GM12878 (cell line): ENCODE measurements around the gene COL4A4. TPM values are rescaled to one million over a fixed set of nuclear protein-coding genes. Genes with fewer than 3 reads are reported as not detected.

ENCODE experiments used
- ATAC-seq: fragments of 200-7000 bp; cut with Tn5 transposase; 3 replicates; pipeline ENCODE4 v1.9.1; 2020; ENCODE audit warnings: mild to moderate bottlenecking, moderate library complexity
- BruUV-seq: library from RNA; stranded (reverse); fragments of 400-500 nt; replicated peaks from 2 replicates; lab custom pipeline; 2021; lab: Mats Ljungman, UMichigan
- CTCF ChIA-PET: fragments of 300-600 bp; sonication (Branson Sonifier 250); formaldehyde crosslinking; extraction: SDS; loops from one replicate; lab custom pipeline; 2021; ENCODE audit warnings: inconsistent platforms; lab: Yijun Ruan, JAX
- POLR2A ChIA-PET: fragments of 350-600 bp; formaldehyde crosslinking; extraction: SDS; loops from one replicate; lab custom pipeline; 2021; ENCODE audit warnings: inconsistent platforms; lab: Charles Lee
- RAD21 ChIA-PET: fragments of 300-600 bp; sonication (Branson Sonifier 250); formaldehyde crosslinking; loops from one replicate; lab custom pipeline; 2023; ENCODE audit warnings: antibody characterized with exemption; ENCODE audit not compliant: unreplicated experiment; lab: Charles Lee
- SMC1A ChIA-PET: fragments of 300-600 bp; sonication (Branson Sonifier 250); formaldehyde crosslinking; loops from one replicate; lab custom pipeline; 2023; ENCODE audit not compliant: unreplicated experiment, uncharacterized antibody; lab: Charles Lee
- DNase-seq: peaks from one replicate; pipeline ENCODE4 v3.0.0-alpha.2; 2011; ENCODE audit warnings: low read depth, low spot score
- FAIRE-seq: peaks from 3 replicates; lab custom pipeline; 2011; peaks lifted over from hg19 to GRCh38; lab: Jason Lieb, UNC
- H2AFZ ChIP-seq: 2 replicates; pipeline ENCODE4 v1.6.0; 2011; ENCODE audit warnings: low read depth, low read length, control low read depth; ENCODE audit not compliant: control insufficient read depth
- H3K27ac ChIP-seq: 2 replicates; pipeline ENCODE4 v1.5.1; 2011; ENCODE audit warnings: control low read depth; ENCODE audit not compliant: control insufficient read depth, insufficient read depth
- H3K27me3 ChIP-seq, 2 experiments: replicated peaks in 1 of 2; 2 replicates each; pipeline versions ENCODE4 v1.6.0 to v1.6.1; 2011; ENCODE audit warnings: low read length in 1 of 2; ENCODE audit not compliant: control insufficient read depth in 2 of 2, insufficient read depth in 2 of 2
- H3K36me3 ChIP-seq, 2 experiments: 2 replicates each; pipeline ENCODE4 v1.5.1; 2011; ENCODE audit warnings: low read length in 1 of 2; ENCODE audit not compliant: control insufficient read depth in 2 of 2, insufficient read depth in 2 of 2
- H3K4me1 ChIP-seq: 2 replicates; pipeline ENCODE4 v1.6.1; 2011; ENCODE audit warnings: mild to moderate bottlenecking, low read length, moderate library complexity, mixed read lengths; ENCODE audit not compliant: control insufficient read depth, insufficient read depth
- H3K4me2 ChIP-seq: 2 replicates; pipeline ENCODE4 v1.6.0; 2011; ENCODE audit warnings: control low read depth; ENCODE audit not compliant: control insufficient read depth, insufficient read depth
- H3K4me3 ChIP-seq: fragments of 200-600 bp; sonication (generic); 2 replicates; pipeline ENCODE4 v1.5.1; 2016
- H3K79me2 ChIP-seq: 2 replicates; pipeline ENCODE4 v1.6.0; 2011; ENCODE audit warnings: low read length; ENCODE audit not compliant: control insufficient read depth, insufficient read depth
- H3K9ac ChIP-seq: 2 replicates; pipeline ENCODE4 v1.8.0; 2011; ENCODE audit warnings: low read length, control low read depth, mixed read lengths; ENCODE audit not compliant: control insufficient read depth, insufficient read depth
- H3K9me3 ChIP-seq: replicated peaks from 3 replicates; pipeline ENCODE4 v1.5.1; 2011; ENCODE audit warnings: mild to moderate bottlenecking, low read length; ENCODE audit not compliant: control insufficient read depth, insufficient read depth
- H4K20me1 ChIP-seq: 2 replicates; pipeline ENCODE4 v1.6.0; 2011; ENCODE audit not compliant: control insufficient read depth, insufficient read depth
- ATF3 ChIP-seq: IDR thresholded peaks from 2 replicates; pipeline ENCODE4 v1.6.1; 2011; ENCODE audit warnings: low read depth, mild to moderate bottlenecking, low read length, moderate library complexity, borderline replicate concordance; ENCODE audit errors: extremely low read depth
- CBX5 ChIP-seq: sonication (generic); IDR thresholded peaks from 2 replicates; pipeline ENCODE4 v1.6.1; 2016; ENCODE audit warnings: low read depth, moderate library complexity, mild to moderate bottlenecking, inconsistent platforms
- EED ChIP-seq: sonication (generic); IDR thresholded peaks from 2 replicates; pipeline ENCODE4 v1.6.1; 2016; ENCODE audit warnings: antibody characterized with exemption, low read depth
- GATAD2B ChIP-seq: fragments of 450-650 bp; conservative IDR thresholded peaks from 2 replicates; pipeline ENCODE4 v1.6.1; 2017; ENCODE audit warnings: low read depth, mild to moderate bottlenecking, moderate library complexity
- HDAC2 ChIP-seq: fragments of 200-600 bp; sonication (generic); IDR thresholded peaks from 2 replicates; pipeline ENCODE4 v1.6.1; 2017
- IRF4 ChIP-seq: IDR thresholded peaks from 2 replicates; pipeline ENCODE4 v1.6.1; 2011; ENCODE audit warnings: low read depth, low read length
- JUNB ChIP-seq: IDR thresholded peaks from 2 replicates; pipeline ENCODE4 v1.6.1; 2016; ENCODE audit warnings: antibody characterized with exemption, mild to moderate bottlenecking
- KLF5 ChIP-seq: fragments of 450-650 bp; IDR thresholded peaks from 2 replicates; pipeline ENCODE4 v1.6.1; 2014; ENCODE audit warnings: mild to moderate bottlenecking; ENCODE audit not compliant: partially characterized antibody
- MTA2 ChIP-seq: fragments of 450-650 bp; IDR thresholded peaks from 2 replicates; pipeline ENCODE4 v1.6.1; 2016; ENCODE audit warnings: low read depth, mild to moderate bottlenecking, moderate library complexity
- RAD51 ChIP-seq: fragments of 450-650 bp; IDR thresholded peaks from 2 replicates; pipeline ENCODE4 v1.6.1; 2016; ENCODE audit warnings: moderate library complexity, mild to moderate bottlenecking, inconsistent platforms
- STAT3 ChIP-seq: IDR thresholded peaks from 2 replicates; pipeline ENCODE4 v1.6.1; 2011; ENCODE audit warnings: low read depth, low read length, improper control_type of control experiment
- USF1 ChIP-seq: IDR thresholded peaks from 2 replicates; pipeline ENCODE4 v1.6.1; 2011; ENCODE audit warnings: borderline replicate concordance, low read depth, mild to moderate bottlenecking, moderate library complexity, mixed read lengths, low read length; ENCODE audit not compliant: insufficient read depth; ENCODE audit errors: extremely low read length
- WGBS: methylation state at CpG from one replicate; pipeline ENCODE4 v1.1.6; 2016; ENCODE audit warnings: low lambda C conversion rate; ENCODE audit not compliant: insufficient replicate concordance, insufficient coverage; ENCODE audit errors: missing lambda C conversion rate; 5-methylcytosine and 5-hydroxymethylcytosine counted together
- in situ Hi-C: fragments of 300-500 bp; cut with MboI; formaldehyde crosslinking; loops from 9 replicates; pipeline ENCODE4 v1.14.3; 2018; ENCODE audit warnings: mixed read lengths
- intact Hi-C: fragments of 100-400 bp; cut with micrococcal nuclease; formaldehyde crosslinking; loops from one replicate; pipeline ENCODE4 v1.14.2; 2022; ENCODE audit not compliant: unreplicated experiment
- polyA plus RNA-seq, 11 experiments: library from polyadenylated mRNA; depleted of rRNA in 4 of 11; unstranded in 6 of 11; stranded (reverse) in 5 of 11; fragments of >200 nt; fragmentation: Nextera tagmentation in 4 of 11; fragmentation: Illumina TruSeq in 1 of 11; extraction: Ambion mirVana in 4 of 11; extraction: Trizol in 1 of 11; gene quantifications; 1 replicate in 1 of 11; 2 replicates in 10 of 11; pipeline versions ENCODE4 v1.2.1 to v1.2.3, GENCODE V29; 2011 to 2016; ENCODE audit warnings: inconsistent platforms in 2 of 11, missing spikeins in 2 of 11, low read depth in 1 of 11
- total RNA-seq, 4 experiments: library from RNA; depleted of rRNA in 3 of 4; stranded (reverse); fragments of >200 nt in 3 of 4; fragmentation: Illumina TruSeq in 1 of 4; extraction: Trizol in 1 of 4; gene quantifications; 2 replicates each; pipeline versions ENCODE4 v1.2.1 to v1.2.3, GENCODE V29; 2013 to 2021
- TF ChIP-seq, protein P1 (sequence below): fragments of 450-650 bp; IDR thresholded peaks from 2 replicates; pipeline ENCODE4 v1.6.1; 2017; ENCODE audit warnings: low read depth, mild to moderate bottlenecking, moderate library complexity
- TF ChIP-seq, protein P2 (sequence below): fragments of 450-650 bp; IDR thresholded peaks from 2 replicates; pipeline ENCODE4 v1.6.1; 2017; ENCODE audit warnings: mild to moderate bottlenecking

The COL4A4 gene
- total and polyA plus RNA-seq, 10 of the 15 experiments (the other 5 are each of a cell fraction or from before 2014, with no cell fraction given), result 0.19 to 4.0 (median 2.1) TPM

- no peak for DNase-seq
- Histone ChIP-seq H2AFZ (no peak overlapping the region), H3K27ac (no peak overlapping the region), H3K4me1 (no peaks in the 10 kb centered on the region), H3K9me3 (no peaks in the 10 kb centered on the region), H3K36me3 (no peaks in the 10 kb centered on the region; a peak in 1 of 4 replicates), H3K27me3 (no peaks in the 10 kb centered on the region), H3K4me3 (no peak overlapping the region), H3K79me2 (no peaks in the 10 kb centered on the region), H4K20me1 (no peaks in the 10 kb centered on the region), H3K9ac (no peak overlapping the region), H3K4me2 (no peak overlapping the region)
- intact Hi-C loops, result no loop called here
- RAD21 ChIA-PET, result no interaction called here
- FAIRE-seq, result no peak
- CTCF ChIA-PET, result no interaction called here
- TF ChIP-seq, protein P1, sequence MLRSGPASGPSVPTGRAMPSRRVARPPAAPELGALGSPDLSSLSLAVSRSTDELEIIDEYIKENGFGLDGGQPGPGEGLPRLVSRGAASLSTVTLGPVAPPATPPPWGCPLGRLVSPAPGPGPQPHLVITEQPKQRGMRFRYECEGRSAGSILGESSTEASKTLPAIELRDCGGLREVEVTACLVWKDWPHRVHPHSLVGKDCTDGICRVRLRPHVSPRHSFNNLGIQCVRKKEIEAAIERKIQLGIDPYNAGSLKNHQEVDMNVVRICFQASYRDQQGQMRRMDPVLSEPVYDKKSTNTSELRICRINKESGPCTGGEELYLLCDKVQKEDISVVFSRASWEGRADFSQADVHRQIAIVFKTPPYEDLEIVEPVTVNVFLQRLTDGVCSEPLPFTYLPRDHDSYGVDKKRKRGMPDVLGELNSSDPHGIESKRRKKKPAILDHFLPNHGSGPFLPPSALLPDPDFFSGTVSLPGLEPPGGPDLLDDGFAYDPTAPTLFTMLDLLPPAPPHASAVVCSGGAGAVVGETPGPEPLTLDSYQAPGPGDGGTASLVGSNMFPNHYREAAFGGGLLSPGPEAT, result no peak
- no peak for TF ChIP-seq MTA2
- TF ChIP-seq STAT3, result no peak
- no peak for TF ChIP-seq GATAD2B
- no peak for TF ChIP-seq KLF5
- TF ChIP-seq RAD51, result no peak
- TF ChIP-seq HDAC2, result no peak
- no peak for TF ChIP-seq IRF4
- TF ChIP-seq ATF3, result no peak
- TF ChIP-seq, protein P2, sequence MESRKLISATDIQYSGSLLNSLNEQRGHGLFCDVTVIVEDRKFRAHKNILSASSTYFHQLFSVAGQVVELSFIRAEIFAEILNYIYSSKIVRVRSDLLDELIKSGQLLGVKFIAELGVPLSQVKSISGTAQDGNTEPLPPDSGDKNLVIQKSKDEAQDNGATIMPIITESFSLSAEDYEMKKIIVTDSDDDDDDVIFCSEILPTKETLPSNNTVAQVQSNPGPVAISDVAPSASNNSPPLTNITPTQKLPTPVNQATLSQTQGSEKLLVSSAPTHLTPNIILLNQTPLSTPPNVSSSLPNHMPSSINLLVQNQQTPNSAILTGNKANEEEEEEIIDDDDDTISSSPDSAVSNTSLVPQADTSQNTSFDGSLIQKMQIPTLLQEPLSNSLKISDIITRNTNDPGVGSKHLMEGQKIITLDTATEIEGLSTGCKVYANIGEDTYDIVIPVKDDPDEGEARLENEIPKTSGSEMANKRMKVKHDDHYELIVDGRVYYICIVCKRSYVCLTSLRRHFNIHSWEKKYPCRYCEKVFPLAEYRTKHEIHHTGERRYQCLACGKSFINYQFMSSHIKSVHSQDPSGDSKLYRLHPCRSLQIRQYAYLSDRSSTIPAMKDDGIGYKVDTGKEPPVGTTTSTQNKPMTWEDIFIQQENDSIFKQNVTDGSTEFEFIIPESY, result no peak
- no peak for TF ChIP-seq JUNB
- no peak for TF ChIP-seq EED
- no peak for TF ChIP-seq CBX5
- TF ChIP-seq USF1, result no peak
- no peak for ATAC-seq
- WGBS, result 88% methylated on average over 9 of the region's 9 CpGs
- POLR2A ChIA-PET, result no interaction called here
- no TSS peak for BruUV-seq
- SMC1A ChIA-PET, result no interaction called here
- in situ Hi-C loops, result no loop called here
Observed at GRCh38 chr2:227007148-227007547, 156.9 kb downstream of the COL4A4 start.
